ENCODE results near the gene KCNAB1.

DNA sequence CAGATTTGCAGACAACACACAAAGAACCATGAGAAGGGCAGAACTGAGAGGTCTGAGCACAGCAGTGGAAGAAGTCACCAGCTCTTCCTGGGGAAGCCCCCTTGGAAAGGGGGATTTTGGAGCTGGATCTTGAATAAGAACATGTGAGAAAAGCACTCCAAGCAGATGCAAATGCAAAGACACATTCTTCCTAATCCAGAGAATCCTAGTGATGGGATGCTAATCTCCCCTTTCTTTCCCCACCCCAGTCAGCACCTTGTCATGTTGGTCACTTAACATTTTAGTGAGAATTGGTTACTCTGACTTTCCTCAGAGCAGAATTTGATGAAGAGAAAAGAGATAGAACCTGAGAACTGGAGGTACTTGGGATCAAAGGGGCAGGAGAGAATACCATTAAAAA is 286.0 kb downstream of the KCNAB1 start:
- TF ChIP-seq, protein P1, sequence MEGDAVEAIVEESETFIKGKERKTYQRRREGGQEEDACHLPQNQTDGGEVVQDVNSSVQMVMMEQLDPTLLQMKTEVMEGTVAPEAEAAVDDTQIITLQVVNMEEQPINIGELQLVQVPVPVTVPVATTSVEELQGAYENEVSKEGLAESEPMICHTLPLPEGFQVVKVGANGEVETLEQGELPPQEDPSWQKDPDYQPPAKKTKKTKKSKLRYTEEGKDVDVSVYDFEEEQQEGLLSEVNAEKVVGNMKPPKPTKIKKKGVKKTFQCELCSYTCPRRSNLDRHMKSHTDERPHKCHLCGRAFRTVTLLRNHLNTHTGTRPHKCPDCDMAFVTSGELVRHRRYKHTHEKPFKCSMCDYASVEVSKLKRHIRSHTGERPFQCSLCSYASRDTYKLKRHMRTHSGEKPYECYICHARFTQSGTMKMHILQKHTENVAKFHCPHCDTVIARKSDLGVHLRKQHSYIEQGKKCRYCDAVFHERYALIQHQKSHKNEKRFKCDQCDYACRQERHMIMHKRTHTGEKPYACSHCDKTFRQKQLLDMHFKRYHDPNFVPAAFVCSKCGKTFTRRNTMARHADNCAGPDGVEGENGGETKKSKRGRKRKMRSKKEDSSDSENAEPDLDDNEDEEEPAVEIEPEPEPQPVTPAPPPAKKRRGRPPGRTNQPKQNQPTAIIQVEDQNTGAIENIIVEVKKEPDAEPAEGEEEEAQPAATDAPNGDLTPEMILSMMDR (IDR thresholded peaks at IDR 0.05; ENCODE audit: insufficient read depth, low read length, poor library complexity, severe bottlenecking), result no peak
- TF ChIP-seq EZH2phosphoT487 (conservative IDR thresholded peaks at IDR 0.05; ENCODE audit: low read length), result no peak
